HEK293 (cell line): Measurements from ENCODE around the gene THAP11.
A peak's percentile ranks its signal among the peaks of the same experiment; 100 is the strongest.

ENCODE experiments used
- CTCF ChIA-PET: fragments of 350-600 bp; formaldehyde crosslinking; extraction: SDS; loops from one replicate; lab custom pipeline; 2021; ENCODE audit warnings: antibody characterized with exemption; lab: Yijun Ruan, JAX
- POLR2A ChIA-PET: fragments of 300-600 bp; formaldehyde crosslinking; extraction: SDS; loops from one replicate; lab custom pipeline; 2020; ENCODE audit warnings: antibody characterized with exemption, inconsistent platforms; lab: Yijun Ruan, JAX
- H3K27ac ChIP-seq: fragments of 200-500 bp; sonication (Bioruptor generic); 2 replicates; pipeline ENCODE4 v1.5.1; 2014; ENCODE audit warnings: low read depth, low read length, control low read depth, inconsistent platforms; ENCODE audit errors: extremely low read depth
- H3K36me3 ChIP-seq, 2 experiments: fragments of 200-500 bp in 1 of 2; sonication (Bioruptor generic) in 1 of 2; 1 replicate in 1 of 2; 2 replicates in 1 of 2; pipeline ENCODE4 v1.5.1; 2014 to 2017; ENCODE audit warnings: inconsistent platforms in 2 of 2, low read length in 2 of 2; ENCODE audit not compliant: control insufficient read depth in 2 of 2, insufficient read depth in 1 of 2
- H3K4me1 ChIP-seq: fragments of 200-500 bp; sonication (Bioruptor generic); 2 replicates; pipeline ENCODE4 v1.5.1; 2014; ENCODE audit warnings: mild to moderate bottlenecking, low read length, inconsistent platforms; ENCODE audit not compliant: control insufficient read depth, insufficient read depth
- H3K4me3 ChIP-seq: 2 replicates; pipeline ENCODE4 v1.5.1; 2011; ENCODE audit warnings: low read depth, mild to moderate bottlenecking, control low read depth, low read length, moderate library complexity
- H3K9me3 ChIP-seq: fragments of 200-500 bp; sonication (Bioruptor generic); 2 replicates; pipeline ENCODE4 v1.5.1; 2014; ENCODE audit warnings: low read depth, low read length, inconsistent platforms; ENCODE audit not compliant: control insufficient read depth, insufficient read depth
- BCL6B ChIP-seq: fragments of 450-650 bp; formaldehyde crosslinking; IDR thresholded peaks from 2 replicates; pipeline ENCODE4 v1.5.1; 2017; ENCODE audit warnings: missing biosample characterization, missing genetic modification characterization
- GLI4 ChIP-seq: fragments of 450-650 bp; formaldehyde crosslinking; IDR thresholded peaks from 2 replicates; pipeline ENCODE4 v1.5.1; 2016; ENCODE audit warnings: missing biosample characterization, missing genetic modification characterization
- KLF9 ChIP-seq: fragments of 450-650 bp; formaldehyde crosslinking; IDR thresholded peaks from 2 replicates; pipeline ENCODE4 v1.5.1; 2016; ENCODE audit warnings: missing biosample characterization, missing genetic modification characterization, low read depth
- MZF1 ChIP-seq: fragments of 450-650 bp; formaldehyde crosslinking; IDR thresholded peaks from 2 replicates; pipeline ENCODE4 v1.5.1; 2017; ENCODE audit warnings: missing biosample characterization, missing genetic modification characterization, borderline replicate concordance
- PATZ1 ChIP-seq: fragments of 450-650 bp; formaldehyde crosslinking; IDR thresholded peaks from 2 replicates; pipeline ENCODE4 v1.5.1; 2016; ENCODE audit warnings: missing biosample characterization, missing genetic modification characterization
- PRDM1 ChIP-seq: fragments of 450-650 bp; formaldehyde crosslinking; IDR thresholded peaks from 2 replicates; pipeline ENCODE4; 2016; ENCODE audit warnings: missing biosample characterization, missing genetic modification characterization
- PRDM10 ChIP-seq: fragments of 450-650 bp; formaldehyde crosslinking; IDR thresholded peaks from 2 replicates; pipeline ENCODE4 v1.5.1; 2016; ENCODE audit warnings: missing biosample characterization, missing genetic modification characterization
- SCRT2 ChIP-seq: fragments of 450-650 bp; formaldehyde crosslinking; IDR thresholded peaks from 2 replicates; pipeline ENCODE4 v1.5.1; 2016; ENCODE audit warnings: missing biosample characterization, missing genetic modification characterization
- TCF7L2 ChIP-seq: IDR thresholded peaks from 2 replicates; pipeline ENCODE4 v1.6.1; 2011; ENCODE audit warnings: low read depth, mild to moderate bottlenecking, inconsistent platforms, low read length, moderate library complexity, borderline replicate concordance
- TRIM28 ChIP-seq: IDR thresholded peaks from 2 replicates; pipeline ENCODE4 v1.6.1; 2011; ENCODE audit warnings: low read length, control low read depth, borderline replicate concordance
- ZBTB26 ChIP-seq: fragments of 450-650 bp; formaldehyde crosslinking; optimal IDR thresholded peaks from 2 replicates; pipeline ENCODE3; 2016; ENCODE audit warnings: missing biosample characterization, mild to moderate bottlenecking, missing genetic modification characterization
- ZNF223 ChIP-seq: fragments of 450-650 bp; formaldehyde crosslinking; IDR thresholded peaks from 2 replicates; pipeline ENCODE4 v1.5.1; 2016; ENCODE audit warnings: missing biosample characterization, missing genetic modification characterization
- ZNF530 ChIP-seq: fragments of 450-650 bp; formaldehyde crosslinking; IDR thresholded peaks from 2 replicates; pipeline ENCODE4 v1.5.1; 2016; ENCODE audit warnings: low read depth, missing biosample characterization, missing genetic modification characterization
- ZNF561 ChIP-seq: fragments of 450-650 bp; IDR thresholded peaks from 2 replicates; pipeline ENCODE4 v1.5.1; 2018; ENCODE audit warnings: missing biosample characterization, missing genetic modification characterization, borderline replicate concordance
- ZNF624 ChIP-seq: fragments of 450-650 bp; formaldehyde crosslinking; IDR thresholded peaks from 2 replicates; pipeline ENCODE4 v1.5.1; 2017; ENCODE audit warnings: missing biosample characterization, missing genetic modification characterization
- ZNF660 ChIP-seq: fragments of 450-650 bp; IDR thresholded peaks from 2 replicates; pipeline ENCODE4 v1.5.1; 2018; ENCODE audit warnings: missing biosample characterization, mild to moderate bottlenecking, missing genetic modification characterization
- ZNF791 ChIP-seq: fragments of 450-650 bp; formaldehyde crosslinking; IDR thresholded peaks from 2 replicates; pipeline ENCODE4 v1.5.1; 2016; ENCODE audit warnings: missing biosample characterization, missing genetic modification characterization
- ZSCAN23 ChIP-seq: fragments of 450-650 bp; formaldehyde crosslinking; IDR thresholded peaks from 2 replicates; pipeline ENCODE4 v1.5.1; 2016; ENCODE audit warnings: missing biosample characterization, missing genetic modification characterization
- ZSCAN4 ChIP-seq: fragments of 450-650 bp; formaldehyde crosslinking; IDR thresholded peaks from 2 replicates; pipeline ENCODE4 v1.5.1; 2017; ENCODE audit warnings: missing biosample characterization, missing genetic modification characterization

Gene THAP11

GRCh38 chr16:67796099-67796718 lies 45.9 kb upstream of the THAP11 start:
- Histone ChIP-seq H3K4me1 (no peaks in the 10 kb centered on the region), H3K36me3 (peaks cover 0 to 23% of the 10 kb centered on the region in 2 experiments; a peak in 2 of 3 replicates), H3K9me3 (no peaks in the 10 kb centered on the region), H3K27ac (0 out of 2 replicates have a peak overlapping the region, but pooled peaks have one; percentile 24), H3K4me3 (no peak overlapping the region)
- CTCF ChIA-PET, result interaction anchor here (0.5 to 1.0 kb wide), 2 partner anchors 8 to 20 kb away, joined by 3 to 4 read pairs; no protein-coding TSS in a partner anchor
- POLR2A ChIA-PET, result interaction anchor here (0.8 kb wide), 2 partner anchors 8 to 10 kb away, joined by 3 read pairs; partner anchors contain the start of genes RANBP10 and TSNAXIP1
- TF ChIP-seq ZNF561 (tag by site-specific recombination) (0 out of 2 replicates have a peak, but pooled peaks have one; percentile 20), KLF9 (no peak), GLI4 (no peak), BCL6B (no peak), PRDM10 (tag by site-specific recombination) (peak; percentile 83), PATZ1 (tag by site-specific recombination) (no peak), ZNF660 (tag by site-specific recombination) (no peak), TCF7L2 (no peak), ZNF530 (tag by site-specific recombination) (no peak)

- POLR2A ChIA-PET, result interaction anchor here (1.5 kb wide), 1 partner anchor 82 kb away, joined by 5 read pairs; the partner anchor contains the start of gene GFOD2
- Histone ChIP-seq H3K4me1 (peaks cover 4% of the 10 kb centered on the region), H3K27ac (no peak overlapping the region), H3K36me3 (peaks cover 0 to 51% of the 10 kb centered on the region in 2 experiments; a peak in 2 of 3 replicates), H3K4me3 (no peak overlapping the region), H3K9me3 (no peaks in the 10 kb centered on the region)
- CTCF ChIA-PET, result interaction anchor here (0.5 to 1.2 kb wide), 6 partner anchors 14 to 473 kb away, joined by 3 to 5 read pairs (median 4); no protein-coding TSS in a partner anchor
- no peak for TF ChIP-seq PRDM10 (tag by site-specific recombination)
- TF ChIP-seq SCRT2 (tag by site-specific recombination), result no peak
- no peak for TF ChIP-seq ZSCAN4 (tag by site-specific recombination)
- TF ChIP-seq ZBTB26 (tag by site-specific recombination), result no peak
- no peak for TF ChIP-seq ZNF624
- TF ChIP-seq TRIM28, result no peak
- TF ChIP-seq ZNF561 (tag by site-specific recombination), result no peak
- no peak for TF ChIP-seq ZNF223 (tag by site-specific recombination)
- no peak for TF ChIP-seq ZNF791
- no peak for TF ChIP-seq MZF1
- TF ChIP-seq ZSCAN23 (tag by site-specific recombination), result no peak
- TF ChIP-seq PRDM1 (tag by site-specific recombination), result no peak
These were observed 41.7 kb upstream of the THAP11 start for GRCh38 chr16:67800338-67800926.
